ENCODE results near the gene PPP1R13L. TPM values are rescaled to one million over a fixed set of nuclear protein-coding genes. Genes with fewer than 3 reads are reported as not detected.

PPP1R13L gene
- total RNA-seq, 3 donors from 2014 or later = 21.1 to 36.7 (median 30.8) TPM

GRCh38 chr19:45352914-45353796, 51.7 kb downstream of the PPP1R13L start:
- no peak overlapping the region for H3K4me3 ChIP-seq
- intact Hi-C loops (cut with DNase I, micrococcal nuclease) = no loop called here
- DNase-seq (no peak), ATAC-seq (no peak)
- no peaks in the 10 kb centered on the region for H3K4me1 ChIP-seq (ENCODE audit: low read depth)
- no peaks in the 10 kb centered on the region for H3K9me3 ChIP-seq
- no peaks in the 10 kb centered on the region for H3K36me3 ChIP-seq (ENCODE audit: low read depth)
- TF ChIP-seq CTCF (IDR thresholded peaks at IDR 0.05) = no peak

DNA sequence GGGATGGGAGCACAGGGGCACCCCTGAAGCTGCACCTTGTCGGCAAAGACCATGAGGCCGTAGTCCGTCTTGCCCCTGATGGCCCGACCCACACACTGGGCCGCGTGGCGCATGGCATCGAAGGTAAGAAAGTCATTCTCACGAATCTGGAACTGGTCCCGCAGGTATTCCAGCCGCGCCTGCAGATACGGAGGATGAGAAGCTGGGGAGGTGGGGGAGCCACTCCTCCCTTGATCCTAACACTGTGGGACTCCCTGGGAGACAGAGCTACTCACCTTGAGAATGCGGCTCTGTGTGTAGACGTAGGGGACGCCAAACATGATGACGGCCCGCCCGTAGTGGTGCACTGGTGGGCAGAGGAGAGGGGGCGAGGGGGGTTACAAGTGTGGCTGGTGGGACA, 52.4 kb downstream of the PPP1R13L start:
- Histone ChIP-seq H3K4me1 (ENCODE audit: low read depth) (no peaks in the 10 kb centered on the region), H3K9me3 (no peaks in the 10 kb centered on the region), H3K4me3 (no peak overlapping the region), H3K36me3 (ENCODE audit: low read depth) (no peaks in the 10 kb centered on the region)
- TF ChIP-seq CTCF (IDR thresholded peaks at IDR 0.05) = no peak
- ATAC-seq (no peak), DNase-seq (no peak)
- intact Hi-C loops (cut with DNase I, micrococcal nuclease) = no loop called here

GRCh38 chr19:45352062-45352461, 52.8 kb downstream of the PPP1R13L start:
- Histone ChIP-seq H3K4me3 (no peak overlapping the region), H3K36me3 (ENCODE audit: low read depth) (no peaks in the 10 kb centered on the region), H3K4me1 (ENCODE audit: low read depth) (no peaks in the 10 kb centered on the region), H3K9me3 (no peaks in the 10 kb centered on the region)
- DNase-seq (no peak), ATAC-seq (no peak)
- no peak for TF ChIP-seq CTCF (IDR thresholded peaks at IDR 0.05)
- intact Hi-C loops (cut with DNase I, micrococcal nuclease) = no loop called here

DNA sequence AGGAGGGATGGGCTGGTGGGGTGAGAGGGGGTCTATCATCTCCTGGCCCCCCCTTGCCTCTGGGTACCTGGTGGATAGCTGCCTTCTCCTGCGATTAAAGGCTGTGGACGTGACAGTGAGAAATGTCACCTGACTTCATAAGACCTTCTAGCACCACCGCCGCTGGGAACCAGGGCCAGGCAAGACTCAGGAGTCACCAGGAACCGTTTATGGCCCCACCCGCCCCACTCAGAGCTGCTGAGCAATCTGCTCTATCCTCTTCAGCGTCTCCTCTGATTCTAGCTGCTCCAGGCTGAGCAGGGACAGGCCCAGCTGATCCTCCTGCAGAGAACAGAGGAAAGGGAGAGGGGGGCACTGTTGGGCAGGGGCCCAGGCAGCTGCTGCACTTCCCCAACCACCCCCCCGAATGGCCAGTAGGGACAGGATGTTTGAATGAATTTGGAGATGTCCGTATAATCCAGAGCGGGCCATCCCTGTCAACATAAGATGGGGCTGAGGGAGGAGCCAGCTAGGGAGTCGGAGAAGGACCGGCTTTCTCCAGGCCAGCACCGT, 53.4 kb downstream of the PPP1R13L start:
- TF ChIP-seq CTCF (IDR thresholded peaks at IDR 0.05) = no peak
- Histone ChIP-seq H3K4me1 (ENCODE audit: low read depth) (no peaks in the 10 kb centered on the region), H3K36me3 (ENCODE audit: low read depth) (no peaks in the 10 kb centered on the region), H3K9me3 (no peaks in the 10 kb centered on the region), H3K4me3 (no peak overlapping the region)
- intact Hi-C loops (cut with DNase I, micrococcal nuclease) = no loop called here
- ATAC-seq (no peak), DNase-seq (no peak)

GRCh38 chr19:45350477-45351058, 54.3 kb downstream of the PPP1R13L start:
- Histone ChIP-seq H3K36me3 (ENCODE audit: low read depth) (no peaks in the 10 kb centered on the region), H3K4me3 (no peak overlapping the region), H3K9me3 (no peaks in the 10 kb centered on the region), H3K4me1 (ENCODE audit: low read depth) (no peaks in the 10 kb centered on the region)
- intact Hi-C loops (cut with DNase I, micrococcal nuclease) = no loop called here
- TF ChIP-seq CTCF (IDR thresholded peaks at IDR 0.05) = no peak
- ATAC-seq (no peak), DNase-seq (no peak)
